Activated CD4-positive, alpha-beta T cell treated with anti-CD3 and anti-CD28 coated beads, Interleukin-2, amount 10 ng/mL, durations not matched to agents 7 days and 5 days (primary cell): Measurements from ENCODE around the gene SLC44A5. TPM values are rescaled to one million over a fixed set of nuclear protein-coding genes. Genes with fewer than 3 reads are reported as not detected.

Experiments used
- CTCF ChIA-PET: fragments of 350-600 bp; sonication (Branson Sonifier 250); formaldehyde crosslinking; loops from one replicate; lab custom pipeline; 2021; ENCODE audit warnings: antibody characterized with exemption; lab: Charles Lee
- POLR2A ChIA-PET: fragments of 350-600 bp; sonication (Branson Sonifier 250); formaldehyde crosslinking; loops from one replicate; lab custom pipeline; 2021; ENCODE audit warnings: antibody characterized with exemption; lab: Charles Lee
- DNase-seq: peaks from one replicate; pipeline ENCODE4 v3.0.0-alpha.2; 2020
- H3K27ac Mint-ChIP-seq: one replicate; pipeline ENCODE4 v1.8.0; 2021; ENCODE audit warnings: mild to moderate bottlenecking, moderate library complexity, mixed read lengths
- H3K27me3 Mint-ChIP-seq: one replicate; pipeline ENCODE4 v1.8.0; 2021; ENCODE audit warnings: mixed read lengths
- H3K36me3 Mint-ChIP-seq: one replicate; pipeline ENCODE4 v1.8.0; 2021; ENCODE audit warnings: low read depth, mixed read lengths
- H3K4me1 Mint-ChIP-seq: one replicate; pipeline ENCODE4 v1.8.0; 2021; ENCODE audit warnings: mixed read lengths
- H3K4me3 Mint-ChIP-seq: one replicate; pipeline ENCODE4 v1.8.0; 2021; ENCODE audit warnings: mild to moderate bottlenecking, moderate library complexity, mixed read lengths
- H3K9me3 Mint-ChIP-seq: one replicate; pipeline ENCODE4 v1.8.0; 2021; ENCODE audit warnings: mixed read lengths
- total RNA-seq, 2 experiments: library from RNA; stranded (reverse); gene quantifications; one replicate each; pipeline ENCODE4 v1.2.3, GENCODE V29; 2021

SLC44A5 gene
- total RNA-seq, 2 experiments from 2014 or later, result not detected

GRCh38 chr1:75531570-75531969 is 79.3 kb downstream of the SLC44A5 start:
- POLR2A ChIA-PET, result no interaction called here
- no peaks in the 10 kb centered on the region for H3K9me3 Mint-ChIP-seq

DNA sequence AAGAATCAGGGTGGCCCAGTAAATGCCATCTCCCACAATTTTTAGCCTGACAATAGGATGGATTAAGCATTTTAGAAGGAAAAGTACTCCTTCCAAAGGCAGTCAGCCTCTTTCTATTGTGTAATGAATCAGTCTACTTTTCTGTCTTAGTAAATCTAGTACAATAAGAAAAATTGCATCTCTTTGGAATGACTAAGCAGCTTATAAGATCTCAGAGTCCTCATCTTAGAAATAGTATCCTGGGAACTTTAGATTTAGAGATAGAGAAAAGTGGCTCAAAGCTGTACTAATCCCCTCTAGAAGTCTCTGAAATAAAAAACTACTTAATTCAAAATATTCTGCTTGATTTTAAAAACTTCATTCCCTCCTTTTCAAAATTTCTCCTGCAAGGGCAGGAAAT is 81.4 kb downstream of the SLC44A5 start:
- CTCF ChIA-PET, result no interaction called here
- Mint-ChIP-seq H3K4me3 (no peak overlapping the region), H3K36me3 (no peaks in the 10 kb centered on the region), H3K27me3 (no peaks in the 10 kb centered on the region), H3K27ac (no peak overlapping the region), H3K9me3 (no peaks in the 10 kb centered on the region), H3K4me1 (no peaks in the 10 kb centered on the region)
- POLR2A ChIA-PET, result no interaction called here
- no peak for DNase-seq

More at GRCh38 chr1:75531570-75531969, 79.3 kb downstream of the SLC44A5 start:
- H3K27ac Mint-ChIP-seq, result no peak overlapping the region
- H3K4me3 Mint-ChIP-seq, result no peak overlapping the region
- CTCF ChIA-PET, result no interaction called here
- H3K36me3 Mint-ChIP-seq, result no peaks in the 10 kb centered on the region
- DNase-seq, result no peak
- H3K4me1 Mint-ChIP-seq, result no peaks in the 10 kb centered on the region
- H3K27me3 Mint-ChIP-seq, result no peaks in the 10 kb centered on the region

DNA sequence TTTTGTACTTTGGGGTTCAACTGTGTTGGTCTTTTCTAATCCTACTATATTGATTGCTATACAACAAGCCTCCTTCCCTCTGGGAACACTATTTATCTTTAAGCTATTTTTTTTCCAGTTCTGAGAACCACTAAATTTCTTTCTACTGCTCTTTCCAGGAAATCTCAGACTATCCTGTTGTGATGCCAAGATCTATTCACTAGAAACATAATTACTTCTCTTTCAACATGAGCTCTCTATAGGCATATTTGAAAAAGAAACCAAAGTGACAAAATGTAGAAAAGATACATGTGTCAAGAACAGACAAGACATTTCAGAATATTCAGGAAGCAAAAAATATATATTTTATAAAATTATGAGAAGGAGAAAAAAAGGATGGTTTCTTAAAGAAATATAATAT is 82.9 kb downstream of the SLC44A5 start:
- Mint-ChIP-seq H3K9me3 (no peaks in the 10 kb centered on the region), H3K27me3 (no peaks in the 10 kb centered on the region), H3K36me3 (no peaks in the 10 kb centered on the region), H3K27ac (no peak overlapping the region), H3K4me3 (no peak overlapping the region), H3K4me1 (no peaks in the 10 kb centered on the region)
- DNase-seq, result no peak
- ChIA-PET POLR2A (no interaction called here), CTCF (no interaction called here)

DNA sequence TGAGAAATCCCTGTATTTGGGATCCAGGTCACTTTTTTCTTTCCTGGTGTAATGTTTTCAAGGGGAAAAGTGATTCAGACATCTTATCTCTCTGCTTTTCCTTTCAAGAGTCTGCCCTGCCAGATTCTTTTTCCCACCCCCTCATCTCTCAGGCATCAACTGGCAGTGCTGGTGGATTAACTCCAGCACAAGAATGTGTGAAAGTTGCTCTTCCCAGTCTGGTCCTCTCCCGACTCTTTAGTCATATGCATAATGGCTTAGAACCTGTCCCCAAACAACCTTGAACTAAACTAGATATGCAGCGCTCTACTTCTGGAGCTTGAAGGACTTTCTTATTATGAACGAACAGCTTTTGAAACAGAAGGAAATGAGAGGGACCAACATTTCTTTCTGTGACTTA is 88.5 kb downstream of the SLC44A5 start:
- ChIA-PET POLR2A (no interaction called here), CTCF (no interaction called here)
- H3K4me1 Mint-ChIP-seq, result no peaks in the 10 kb centered on the region
- no peaks in the 10 kb centered on the region for H3K36me3 Mint-ChIP-seq
- DNase-seq, result no peak
- H3K4me3 Mint-ChIP-seq, result no peak overlapping the region
- H3K9me3 Mint-ChIP-seq, result no peaks in the 10 kb centered on the region
- H3K27me3 Mint-ChIP-seq, result no peaks in the 10 kb centered on the region
- H3K27ac Mint-ChIP-seq, result no peak overlapping the region

- ChIA-PET POLR2A (no interaction called here), CTCF (no interaction called here)
- Mint-ChIP-seq H3K4me3 (no peak overlapping the region), H3K9me3 (no peaks in the 10 kb centered on the region), H3K27me3 (no peaks in the 10 kb centered on the region), H3K4me1 (no peaks in the 10 kb centered on the region), H3K36me3 (no peaks in the 10 kb centered on the region), H3K27ac (no peak overlapping the region)
- no peak for DNase-seq
Measured at GRCh38 chr1:75521658-75522057, 89.3 kb downstream of the SLC44A5 start.

- Mint-ChIP-seq H3K27me3 (no peaks in the 10 kb centered on the region), H3K4me1 (no peaks in the 10 kb centered on the region), H3K36me3 (no peaks in the 10 kb centered on the region), H3K27ac (no peak overlapping the region), H3K4me3 (no peak overlapping the region), H3K9me3 (no peaks in the 10 kb centered on the region)
- ChIA-PET CTCF (no interaction called here), POLR2A (no interaction called here)
- no peak for DNase-seq
Measured at GRCh38 chr1:75520862-75521475, 89.9 kb downstream of the SLC44A5 start.

GRCh38 chr1:75519651-75520427 is 91.1 kb downstream of the SLC44A5 start:
- POLR2A ChIA-PET, result no interaction called here
- Mint-ChIP-seq H3K4me1 (no peaks in the 10 kb centered on the region), H3K27ac (no peak overlapping the region), H3K4me3 (no peak overlapping the region), H3K9me3 (no peaks in the 10 kb centered on the region), H3K27me3 (no peaks in the 10 kb centered on the region), H3K36me3 (no peaks in the 10 kb centered on the region)
- no peak for DNase-seq
- CTCF ChIA-PET, result no interaction called here

DNA sequence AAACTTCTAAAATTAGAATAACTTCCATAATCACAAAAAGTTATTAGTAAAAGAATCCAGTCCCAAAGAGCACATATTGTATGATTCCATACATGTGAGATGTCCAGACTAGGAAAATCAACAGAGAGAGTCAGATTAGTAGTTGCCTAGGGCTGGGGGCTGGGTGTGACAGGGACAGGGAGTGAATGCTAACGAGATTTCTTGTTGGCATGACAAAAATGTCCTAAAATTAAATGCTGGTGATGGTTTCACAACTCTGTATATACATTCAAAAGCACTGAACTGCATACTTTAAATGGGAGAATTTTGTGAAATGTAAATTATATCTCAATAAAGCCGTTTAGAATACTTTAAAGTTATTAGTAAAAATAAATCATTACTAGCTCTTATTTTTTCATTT is 92.2 kb downstream of the SLC44A5 start:
- no peak overlapping the region for H3K4me3 Mint-ChIP-seq
- ChIA-PET POLR2A (no interaction called here), CTCF (no interaction called here)
- H3K4me1 Mint-ChIP-seq, result no peaks in the 10 kb centered on the region
- no peak for DNase-seq
- H3K9me3 Mint-ChIP-seq, result no peaks in the 10 kb centered on the region
- no peaks in the 10 kb centered on the region for H3K27me3 Mint-ChIP-seq
- H3K36me3 Mint-ChIP-seq, result no peaks in the 10 kb centered on the region
- H3K27ac Mint-ChIP-seq, result no peak overlapping the region

- no peak for DNase-seq
- H3K4me1 Mint-ChIP-seq, result no peaks in the 10 kb centered on the region
- no peaks in the 10 kb centered on the region for H3K9me3 Mint-ChIP-seq
- CTCF ChIA-PET, result no interaction called here
- no peak overlapping the region for H3K4me3 Mint-ChIP-seq
- no peak overlapping the region for H3K27ac Mint-ChIP-seq
- no peaks in the 10 kb centered on the region for H3K27me3 Mint-ChIP-seq
- H3K36me3 Mint-ChIP-seq, result no peaks in the 10 kb centered on the region
- POLR2A ChIA-PET, result no interaction called here
Measured at GRCh38 chr1:75514270-75514669, 96.6 kb downstream of the SLC44A5 start.

DNA sequence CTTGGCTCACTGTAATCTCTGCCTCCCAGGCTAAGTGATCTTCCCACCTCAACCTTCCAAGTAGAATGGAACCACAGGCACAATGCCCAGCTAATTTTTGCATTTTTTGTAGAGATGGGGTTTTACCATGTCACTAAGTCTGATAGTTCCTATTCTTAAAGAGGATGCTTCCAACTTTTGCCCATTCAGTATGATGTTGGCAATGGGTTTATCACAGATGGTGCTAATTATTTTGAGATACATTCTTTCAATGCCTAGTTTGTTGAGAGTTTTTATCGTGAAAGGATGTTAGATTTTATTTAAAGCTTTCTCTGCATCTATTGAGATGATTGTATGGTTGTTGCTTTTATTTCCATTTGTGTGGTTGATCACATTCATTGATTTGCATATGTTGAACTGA is 103.9 kb downstream of the SLC44A5 start:
- Mint-ChIP-seq H3K36me3 (no peaks in the 10 kb centered on the region), H3K27me3 (no peaks in the 10 kb centered on the region), H3K9me3 (no peaks in the 10 kb centered on the region), H3K27ac (no peak overlapping the region), H3K4me3 (no peak overlapping the region), H3K4me1 (no peaks in the 10 kb centered on the region)
- DNase-seq, result no peak
- ChIA-PET POLR2A (no interaction called here), CTCF (no interaction called here)

DNA sequence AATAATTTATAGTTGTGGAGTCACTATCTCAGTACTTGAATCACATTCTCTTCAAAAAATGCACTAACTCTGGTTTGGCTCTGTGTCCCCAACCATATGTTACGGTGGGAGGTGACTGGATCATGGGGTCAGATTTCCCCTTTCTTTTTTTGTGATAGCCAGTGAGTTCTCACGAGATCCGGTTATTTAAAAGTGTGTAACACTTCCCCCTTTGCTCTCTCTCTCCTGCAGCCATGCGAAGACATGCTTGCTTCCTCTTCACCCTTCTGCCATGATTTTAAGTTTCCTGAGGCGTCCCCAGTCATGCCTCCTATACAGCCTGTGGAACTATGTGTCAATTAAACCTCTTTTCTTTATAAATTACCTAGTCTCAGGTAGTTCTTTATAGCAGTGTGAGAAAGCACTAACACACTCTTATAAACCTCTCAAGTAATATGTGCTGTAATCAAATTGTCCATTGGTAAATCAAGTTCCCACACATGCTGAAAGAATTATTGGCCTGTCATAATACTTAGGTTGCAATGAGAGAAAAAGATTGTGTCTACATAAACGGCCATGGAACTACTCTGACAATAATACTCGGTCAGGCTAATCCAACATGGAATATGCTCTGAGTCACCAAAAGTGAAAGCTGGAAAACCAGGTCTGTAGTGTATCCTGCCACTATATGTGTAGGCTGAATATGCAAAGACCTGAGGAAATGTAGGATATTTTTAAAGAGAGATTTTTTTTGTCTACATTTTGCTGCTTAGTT is 107.5 kb downstream of the SLC44A5 start:
- ChIA-PET POLR2A (no interaction called here), CTCF (no interaction called here)
- Mint-ChIP-seq H3K4me3 (no peak overlapping the region), H3K36me3 (no peaks in the 10 kb centered on the region), H3K4me1 (no peaks in the 10 kb centered on the region), H3K27me3 (no peaks in the 10 kb centered on the region), H3K9me3 (no peaks in the 10 kb centered on the region), H3K27ac (no peak overlapping the region)
- no peak for DNase-seq

DNA sequence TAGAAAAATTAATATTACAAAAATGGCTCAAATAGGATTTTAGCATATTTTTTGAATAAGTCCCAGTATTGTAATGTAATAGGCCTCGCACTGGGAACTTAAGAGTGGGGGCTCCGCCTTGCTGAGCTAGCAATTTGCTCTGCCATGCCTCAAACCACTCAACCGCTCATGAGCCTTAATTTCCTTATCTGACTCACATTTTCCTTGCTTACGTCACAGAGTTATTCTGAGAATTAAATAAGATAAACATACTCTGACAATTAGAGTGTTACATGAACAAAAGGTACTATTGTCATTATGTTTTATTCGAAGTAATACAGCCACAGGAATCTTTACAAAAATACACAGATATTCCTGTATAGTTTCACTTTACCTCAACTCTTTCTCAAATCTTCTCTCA is 108.1 kb downstream of the SLC44A5 start:
- Mint-ChIP-seq H3K27ac (no peak overlapping the region), H3K4me3 (no peak overlapping the region), H3K27me3 (no peaks in the 10 kb centered on the region), H3K4me1 (no peaks in the 10 kb centered on the region), H3K36me3 (no peaks in the 10 kb centered on the region), H3K9me3 (no peaks in the 10 kb centered on the region)
- ChIA-PET CTCF (no interaction called here), POLR2A (no interaction called here)
- DNase-seq, result no peak

GRCh38 chr1:75501577-75502295 is 109.2 kb downstream of the SLC44A5 start:
- H3K36me3 Mint-ChIP-seq, result no peaks in the 10 kb centered on the region
- H3K27ac Mint-ChIP-seq, result no peak overlapping the region
- ChIA-PET POLR2A (no interaction called here), CTCF (no interaction called here)
- H3K9me3 Mint-ChIP-seq, result no peaks in the 10 kb centered on the region
- no peak overlapping the region for H3K4me3 Mint-ChIP-seq
- DNase-seq, result no peak
- no peaks in the 10 kb centered on the region for H3K27me3 Mint-ChIP-seq
- no peaks in the 10 kb centered on the region for H3K4me1 Mint-ChIP-seq
